Testis (tissue), 3 donors: ENCODE data around the gene EOMES. TPM values are rescaled to one million over a fixed set of nuclear protein-coding genes. Genes with fewer than 3 reads are reported as not detected.
A peak's percentile ranks its signal among the peaks of the same experiment; 100 is the strongest.

ENCODE experiments used
- DNase-seq: peaks from one replicate; pipeline ENCODE4 v3.0.0-alpha.2; 2019
- H3K27ac ChIP-seq, 2 donors: fragments of 200-600 bp; sonication (generic); one replicate each; pipeline ENCODE4 v1.5.1; 2019
- H3K27me3 ChIP-seq: fragments of 200-600 bp; sonication (generic); one replicate; pipeline ENCODE4 v1.5.1; 2019
- H3K36me3 ChIP-seq: fragments of 200-600 bp; sonication (generic); one replicate; pipeline ENCODE4 v1.5.1; 2017; ENCODE audit warnings: low read depth; ENCODE audit errors: missing control alignments
- H3K4me1 ChIP-seq: fragments of 200-600 bp; sonication (generic); one replicate; pipeline ENCODE4 v1.5.1; 2019
- H3K4me3 ChIP-seq, 2 donors: fragments of 200-600 bp; sonication (generic); one replicate each; pipeline ENCODE4 v1.5.1; 2017 to 2019
- H3K9me3 ChIP-seq: fragments of 200-600 bp; sonication (generic); one replicate; pipeline ENCODE4 v1.5.1; 2017
- CTCF ChIP-seq, 3 experiments: fragments of 450-650 bp in 2 of 3; fragments of 200-600 bp in 1 of 3; sonication (generic) in 1 of 3; IDR thresholded peaks; one replicate each; pipeline ENCODE4 v1.5.1; 2016 to 2019; ENCODE audit warnings: antibody characterized with exemption in 3 of 3, mild to moderate bottlenecking in 2 of 3, moderate library complexity in 1 of 3
- POLR2A ChIP-seq: fragments of 450-650 bp; IDR thresholded peaks from one replicate; pipeline ENCODE4 v1.6.1; 2017; ENCODE audit warnings: antibody characterized with exemption, mild to moderate bottlenecking, moderate library complexity
- WGBS, 2 donors: methylation state at CpG; one replicate each; pipeline ENCODE4 v1.1.5; 2018; 5-methylcytosine and 5-hydroxymethylcytosine counted together
- intact Hi-C: fragments of 100-400 bp; cut with DNase I; formaldehyde crosslinking; loops from one replicate; pipeline ENCODE4 v1.15.1; 2023; ENCODE audit warnings: low total_unique reads
- polyA plus RNA-seq: library from polyadenylated mRNA; stranded (reverse); fragments of 350-450 nt; fragmentation: Illumina TruSeq; extraction: RNeasy Lipid Tissue Mini Kit (QIAGEN cat#74804); gene quantifications from one replicate; pipeline ENCODE4 v1.2.3, GENCODE V29; 2014; ENCODE audit warnings: low read depth, low replicate concordance; ENCODE audit not compliant: insufficient read depth
- total RNA-seq, 2 donors: library from RNA; depleted of rRNA; stranded (reverse); fragments of >200 nt; gene quantifications; one replicate each; pipeline ENCODE4 v1.2.3, GENCODE V29; 2016

The EOMES gene
- total and polyA plus RNA-seq, 3 donors from 2014 or later = 0.71 to 0.93 (median 0.84) TPM

- H3K9me3 ChIP-seq = no peaks in the 10 kb centered on the region
- intact Hi-C loops = loop anchor here (5.0 kb wide), 2 partner anchors 615 to 635 kb away; partner anchors contain the start of genes AZI2 and ZCWPW2
- peak overlapping the region in 1 of 2 donors; percentile 25 for H3K27ac ChIP-seq
- peak overlapping the region; percentile 51 to 55 for H3K4me3 ChIP-seq
- H3K4me1 ChIP-seq = peaks cover 7% of the 10 kb centered on the region
- no peaks in the 10 kb centered on the region for H3K27me3 ChIP-seq
- no peak for TF ChIP-seq POLR2A
- TF ChIP-seq CTCF (IDR thresholded peaks at IDR 0.05) = peak; percentile 50 to 71 (median 62)
- WGBS, 2 donors = 0 to 1% methylated on average over 47 to 49 of the region's 49 CpGs
- DNase-seq = peak; percentile 82
- H3K36me3 ChIP-seq = no peaks in the 10 kb centered on the region
Observed at GRCh38 chr3:27712136-27713077, 9.7 kb downstream of the EOMES start.

DNA sequence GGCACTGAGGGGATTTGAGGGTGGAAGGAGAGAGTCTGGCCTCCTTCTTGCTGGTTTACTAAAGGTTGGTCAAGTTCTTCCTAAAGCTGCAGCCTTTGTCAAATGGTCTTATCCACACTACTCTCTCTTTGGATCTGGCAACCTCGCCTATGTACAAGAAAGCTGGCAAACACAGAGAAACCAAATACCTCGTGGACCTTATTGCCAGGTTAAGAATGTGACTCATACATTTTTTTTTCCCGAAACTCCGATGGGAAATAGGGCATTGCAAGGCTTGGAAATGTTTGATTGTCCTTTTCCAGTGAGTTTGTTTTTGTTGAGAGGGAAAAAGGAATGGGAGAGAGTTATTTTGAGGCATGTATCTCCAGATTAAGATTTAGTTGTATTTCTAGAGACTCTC is 13.9 kb downstream of the EOMES start:
- Histone ChIP-seq H3K4me3 (no peak overlapping the region), H3K27me3 (no peaks in the 10 kb centered on the region), H3K27ac (no peak overlapping the region), H3K9me3 (no peaks in the 10 kb centered on the region), H3K4me1 (no peaks in the 10 kb centered on the region), H3K36me3 (no peaks in the 10 kb centered on the region)
- DNase-seq = no peak
- 80 to 83% methylated on average over 4 of the region's 4 CpGs for WGBS, 2 donors
- TF ChIP-seq POLR2A (no peak), CTCF (IDR thresholded peaks at IDR 0.05) (no peak)
- intact Hi-C loops = no loop called here

GRCh38 chr3:27699067-27699466 is 23.1 kb downstream of the EOMES start:
- no peak for TF ChIP-seq CTCF (IDR thresholded peaks at IDR 0.05)
- no peak for TF ChIP-seq POLR2A
- intact Hi-C loops = no loop called here
- no peaks in the 10 kb centered on the region for H3K27me3 ChIP-seq
- H3K9me3 ChIP-seq = no peaks in the 10 kb centered on the region
- H3K4me1 ChIP-seq = no peaks in the 10 kb centered on the region
- H3K4me3 ChIP-seq = no peak overlapping the region
- WGBS, 2 donors = 78 to 86% methylated on average over 3 of the region's 3 CpGs
- no peak for DNase-seq
- H3K27ac ChIP-seq = no peak overlapping the region
- no peaks in the 10 kb centered on the region for H3K36me3 ChIP-seq

GRCh38 chr3:27696906-27697305 is 25.2 kb downstream of the EOMES start:
- H3K4me1 ChIP-seq = no peaks in the 10 kb centered on the region
- no peak for DNase-seq
- WGBS, 2 donors = 69 to 78% methylated on average over 1 of the region's 1 CpG
- intact Hi-C loops = no loop called here
- H3K9me3 ChIP-seq = no peaks in the 10 kb centered on the region
- H3K4me3 ChIP-seq = no peak overlapping the region
- H3K27ac ChIP-seq = no peak overlapping the region
- no peak for TF ChIP-seq POLR2A
- no peak for TF ChIP-seq CTCF (IDR thresholded peaks at IDR 0.05)
- H3K36me3 ChIP-seq = no peaks in the 10 kb centered on the region
- no peaks in the 10 kb centered on the region for H3K27me3 ChIP-seq
